SJSA1 (cell line): ENCODE measurements around the gene CEBPE. TPM values are rescaled to one million over a fixed set of nuclear protein-coding genes. Genes with fewer than 3 reads are reported as not detected.

Source experiments
- total RNA-seq: library from RNA; depleted of rRNA; stranded (reverse); fragments of >200 nt; shearing (Covaris generic); gene quantifications from 2 replicates; pipeline ENCODE4 v1.2.3, GENCODE V29; 2014; rRNA removed

Gene CEBPE
- total RNA-seq, 1 experiment from 2014 or later, result not detected

Other genes with a start within 250 kb of the CEBPE start
- gene LRP10, start 247.5 kb downstream of the CEBPE start, total RNA-seq, result 37.4 and 41.4 TPM in 2 replicates
- gene REM2, start 236.0 kb downstream of the CEBPE start, total RNA-seq, result 0.05 TPM in 1 of 2 replicates, not detected in the other
- gene RBM23, start 200.1 kb downstream of the CEBPE start, total RNA-seq, result 67.8 and 86.9 TPM in 2 replicates
- 43.9 and 67.8 TPM in 2 replicates for gene PRMT5, start 189.9 kb downstream of the CEBPE start, total RNA-seq
- gene HAUS4, start 162.2 kb downstream of the CEBPE start, total RNA-seq, result 37.3 and 39.5 TPM in 2 replicates
- gene AJUBA, start 136.7 kb downstream of the CEBPE start, total RNA-seq, result 116 and 125 TPM in 2 replicates
- gene C14orf93, start 109.1 kb downstream of the CEBPE start, total RNA-seq, result 3.2 and 6.5 TPM in 2 replicates
- gene PSMB5, start 84.4 kb downstream of the CEBPE start, total RNA-seq, result 226 and 255 TPM in 2 replicates
- gene PSMB11, start 77.0 kb downstream of the CEBPE start, total RNA-seq, result not detected in 2 replicates
- gene CDH24, start 61.7 kb downstream of the CEBPE start, total RNA-seq, result 4.8 and 9.1 TPM in 2 replicates
- gene ACIN1, start 24.1 kb downstream of the CEBPE start, total RNA-seq, result 34.1 and 68.2 TPM in 2 replicates
- gene C14orf119, start 23.8 kb downstream of the CEBPE start, total RNA-seq, result 33.1 and 37.9 TPM in 2 replicates
- not detected in 2 replicates for gene CIROP, start 14.3 kb downstream of the CEBPE start, total RNA-seq
- 0.45 TPM in 1 of 2 replicates, not detected in the other for gene SLC7A8, start 64.4 kb upstream of the CEBPE start, total RNA-seq
- not detected in 2 replicates for gene RNF212B, start 118.7 kb upstream of the CEBPE start, total RNA-seq
- gene HOMEZ, start 166.9 kb upstream of the CEBPE start, total RNA-seq, result 4.9 and 6.1 TPM in 2 replicates
- 1.2 and 2.1 TPM in 2 replicates for gene PPP1R3E, start 183.6 kb upstream of the CEBPE start, total RNA-seq
- 17.4 and 18.0 TPM in 2 replicates for gene BCL2L2, start 187.6 kb upstream of the CEBPE start, total RNA-seq
- 76.2 and 93.4 TPM in 2 replicates for gene PABPN1, start 202.2 kb upstream of the CEBPE start, total RNA-seq
- gene SLC22A17, start 233.6 kb upstream of the CEBPE start, total RNA-seq, result 1.7 and 3.2 TPM in 2 replicates
- not detected in 2 replicates for gene EFS, start 245.9 kb upstream of the CEBPE start, total RNA-seq